Stromal cell of bone marrow (primary cell): ENCODE results near the gene NFE2.
A peak's percentile ranks its signal among the peaks of the same experiment; 100 is the strongest.
"Not testable (repeated sequence)": the region's sequence is repeated elsewhere in the genome, so short reads cannot be mapped to it uniquely, and the experiment has no call there.

Experiments used
- DNase-seq: peaks from one replicate; pipeline ENCODE4 v3.0.0-alpha.2; 2012; ENCODE audit warnings: low read depth

NFE2 gene

DNA sequence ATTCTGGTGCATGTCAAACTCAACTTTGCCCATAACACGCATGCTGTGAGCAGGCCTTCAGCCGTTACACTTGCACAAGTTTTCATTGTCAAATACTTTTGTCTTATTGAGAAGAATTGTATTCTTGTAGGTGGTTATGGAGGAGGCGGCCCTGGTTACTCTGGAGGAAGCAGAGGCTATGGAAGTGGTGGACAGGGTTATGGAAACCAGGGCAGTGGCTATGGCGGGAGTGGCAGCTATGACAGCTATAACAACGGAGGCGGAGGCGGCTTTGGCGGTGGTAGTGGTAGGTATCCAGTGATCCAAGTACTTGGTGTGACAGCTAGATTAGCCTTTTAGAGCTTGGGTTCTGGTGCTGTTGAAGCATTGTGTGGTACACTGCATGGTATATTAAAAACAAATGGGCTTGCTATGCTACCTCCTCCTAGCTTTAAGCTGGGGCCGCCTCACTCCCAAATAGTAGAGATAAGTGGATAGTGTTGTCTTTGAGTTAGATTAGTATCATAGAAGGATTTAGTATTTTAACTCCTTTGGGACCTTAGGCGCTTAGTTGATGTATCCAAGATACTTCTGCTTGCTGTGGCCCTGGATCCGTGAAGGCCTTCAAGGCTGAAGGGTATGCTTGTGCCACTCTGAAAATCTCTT lies 17.7 kb downstream of the NFE2 start:
- DNase-seq, result no peak

DNA sequence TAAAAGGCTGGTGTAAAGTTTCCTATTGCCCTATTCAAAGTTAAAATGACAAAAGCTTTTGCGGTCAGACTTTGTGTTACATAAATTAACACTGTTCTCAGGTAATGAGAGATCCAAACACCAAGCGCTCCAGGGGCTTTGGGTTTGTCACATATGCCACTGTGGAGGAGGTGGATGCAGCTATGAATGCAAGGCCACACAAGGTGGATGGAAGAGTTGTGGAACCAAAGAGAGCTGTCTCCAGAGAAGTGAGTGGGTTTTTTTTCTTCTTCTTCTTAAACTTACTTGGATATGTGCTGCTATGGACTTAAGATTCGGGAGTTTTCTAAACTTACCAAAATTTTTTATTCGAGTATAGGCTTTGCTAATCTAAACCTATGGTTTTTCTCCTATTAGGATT lies 19.1 kb downstream of the NFE2 start:
- DNase-seq, result not testable (repeated sequence)

DNA sequence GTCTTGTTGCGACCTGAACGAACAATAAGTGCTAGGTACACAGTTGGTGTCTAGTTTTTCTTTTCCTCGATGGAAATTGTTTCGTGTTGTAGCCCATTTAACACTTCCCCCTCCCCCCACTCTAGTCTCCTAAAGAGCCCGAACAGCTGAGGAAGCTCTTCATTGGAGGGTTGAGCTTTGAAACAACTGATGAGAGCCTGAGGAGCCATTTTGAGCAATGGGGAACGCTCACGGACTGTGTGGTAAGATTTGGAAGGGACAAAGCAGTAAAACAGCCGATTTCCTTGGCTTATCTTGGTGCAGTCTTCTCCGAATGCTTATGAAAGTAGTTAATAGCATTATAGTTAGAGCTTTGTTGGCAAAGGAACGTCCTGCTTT lies 19.6 kb downstream of the NFE2 start:
- DNase-seq, result not testable (repeated sequence)

- peak; percentile 100 for DNase-seq
Measured at GRCh38 chr12:54280468-54281260, 20.2 kb downstream of the NFE2 start, which contains the start of gene HNRNPA1. HNRNPA1 (plus strand) TSS chr12:54280726; CDS start chr12:54280808, 82 bp downstream.

- DNase-seq, result peak; percentile 100
Measured at GRCh38 chr12:54279632-54280467, 21.0 kb downstream of the NFE2 start, which contains the start of gene CBX5. CBX5 (minus strand) TSS chr12:54280122; CDS start chr12:54257650, 22,472 bp downstream.

DNA sequence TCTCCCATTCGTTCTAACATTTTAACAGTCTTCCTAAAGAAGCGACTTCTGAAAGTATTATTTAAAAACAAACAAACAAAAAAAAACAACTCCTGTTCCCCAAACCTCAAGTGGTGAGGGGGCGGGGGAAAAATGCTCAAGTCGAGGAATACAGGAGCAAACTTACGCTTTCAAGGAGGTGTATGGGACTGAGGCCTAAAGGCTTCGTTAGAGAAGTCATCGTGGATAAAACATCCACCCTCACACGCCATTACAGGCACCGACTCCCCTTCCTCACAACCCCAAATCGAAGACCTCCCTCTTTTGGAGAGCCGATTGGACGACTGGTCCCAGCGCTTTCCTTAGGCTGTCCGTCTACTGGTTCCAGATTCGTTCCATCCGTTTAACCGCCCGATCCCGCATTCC lies 21.6 kb downstream of the NFE2 start:
- no peak for DNase-seq

- DNase-seq, result peak; percentile 30
Measured at GRCh38 chr12:54277823-54278276, 23.0 kb downstream of the NFE2 start.

DNA sequence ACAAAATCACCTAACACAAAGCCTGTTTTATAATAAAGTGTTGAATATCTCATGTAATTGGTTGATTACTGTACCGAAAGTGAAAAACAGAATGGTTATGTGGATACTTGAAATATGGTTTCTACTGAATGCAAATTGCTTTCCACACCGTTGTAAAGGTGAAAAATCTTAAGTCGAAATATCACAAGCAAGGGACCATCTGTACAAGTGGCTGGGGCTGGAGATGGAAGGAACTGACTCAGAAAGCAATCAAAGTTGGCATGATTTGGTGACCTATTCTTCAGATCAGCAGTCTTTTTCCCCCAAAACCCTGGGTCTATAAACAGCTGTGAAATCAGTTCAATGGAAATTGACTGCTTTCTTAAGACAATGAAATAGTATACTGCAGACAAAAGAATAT lies 24.4 kb downstream of the NFE2 start:
- DNase-seq, result no peak

DNA sequence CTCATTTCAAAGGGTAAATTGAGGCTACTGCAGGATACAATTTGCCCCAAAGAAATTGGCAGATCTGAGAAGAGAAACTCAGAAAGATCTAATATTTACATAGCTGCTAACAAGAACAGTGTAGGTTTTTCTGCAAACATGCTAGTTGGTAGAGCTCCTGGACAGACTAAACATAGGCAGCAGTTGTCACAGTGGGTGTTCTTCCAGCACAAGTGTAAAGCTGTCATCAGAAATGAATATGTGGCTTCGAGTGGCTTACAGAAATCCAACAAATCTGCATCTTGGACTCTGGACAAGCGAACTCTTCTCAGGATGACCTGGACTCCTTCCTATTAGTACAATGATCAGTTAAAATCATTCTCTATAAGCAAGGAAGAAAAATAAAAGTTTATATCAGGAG lies 26.8 kb downstream of the NFE2 start:
- DNase-seq, result no peak

DNA sequence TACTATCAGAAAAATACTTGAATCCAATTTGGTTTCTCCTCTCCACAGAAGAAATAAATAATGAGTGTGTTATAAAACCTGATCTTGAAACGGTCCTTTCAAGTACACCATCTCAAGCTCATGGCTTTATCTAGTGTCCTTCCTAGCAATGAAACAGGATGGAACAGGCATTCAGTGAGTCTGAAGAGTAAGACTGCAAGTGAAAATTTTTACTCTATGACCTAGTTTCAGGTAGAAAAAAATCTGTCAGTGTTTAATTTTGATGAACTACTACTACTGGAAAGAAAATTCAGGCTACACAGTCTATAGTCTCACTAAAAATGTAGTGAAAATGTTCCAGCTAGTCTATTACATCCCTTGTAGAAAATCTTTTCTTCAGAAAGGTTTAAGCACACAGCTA lies 28.6 kb downstream of the NFE2 start:
- no peak for DNase-seq

DNA sequence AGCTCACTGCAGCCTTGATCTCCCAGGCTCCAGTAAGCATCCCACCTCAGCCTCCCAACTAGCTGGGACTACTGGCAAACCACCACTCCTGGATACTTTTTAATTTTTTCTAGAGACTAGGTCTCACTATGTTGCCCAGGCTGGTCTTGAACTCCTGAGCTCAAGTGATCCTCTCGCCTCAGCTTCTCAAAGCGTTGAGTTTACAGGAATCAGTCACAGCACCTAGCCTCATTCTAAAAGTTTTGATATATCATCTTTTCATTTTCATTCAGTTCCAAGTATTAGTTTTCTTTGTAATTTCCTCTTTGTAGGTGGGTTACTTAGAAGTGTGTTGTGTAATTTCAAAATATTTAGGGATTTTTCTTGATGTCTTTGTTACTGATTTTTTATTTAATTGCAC lies 30.5 kb downstream of the NFE2 start:
- no peak for DNase-seq

- no peak for DNase-seq
Measured at GRCh38 chr12:54266852-54267251, 34.0 kb downstream of the NFE2 start.

GRCh38 chr12:54265364-54265812 lies 35.4 kb downstream of the NFE2 start:
- DNase-seq, result no peak

- DNase-seq, result peak; percentile 24
Measured at GRCh38 chr12:54262403-54262925, 38.4 kb downstream of the NFE2 start.

DNA sequence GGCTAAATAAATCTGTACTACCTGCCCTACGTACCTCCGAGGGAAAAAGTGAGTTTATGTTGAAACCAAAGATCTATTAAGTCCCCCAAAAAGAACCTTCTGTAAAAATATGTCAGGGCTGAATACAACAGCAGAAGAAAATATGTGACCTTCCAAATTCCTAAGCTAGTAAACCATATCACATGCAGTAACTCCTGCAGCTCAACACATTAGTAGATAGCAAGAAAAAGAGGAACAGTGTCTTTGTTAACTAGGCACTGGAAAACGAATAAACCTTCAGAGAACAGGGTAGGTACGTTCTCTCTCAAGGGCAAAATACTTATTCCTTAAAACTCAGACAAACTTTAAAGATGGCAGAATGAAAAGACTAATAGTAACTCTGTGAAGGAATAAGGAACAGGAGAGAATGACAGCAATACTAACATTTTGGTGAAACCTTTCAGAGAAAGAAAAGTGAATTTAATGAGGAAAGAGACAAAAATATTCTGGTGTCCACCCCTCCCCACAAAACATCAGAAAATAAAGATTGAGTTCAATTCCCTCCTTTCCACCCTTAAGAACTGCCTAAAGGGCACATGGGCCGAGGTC lies 38.9 kb downstream of the NFE2 start:
- DNase-seq, result no peak

DNA sequence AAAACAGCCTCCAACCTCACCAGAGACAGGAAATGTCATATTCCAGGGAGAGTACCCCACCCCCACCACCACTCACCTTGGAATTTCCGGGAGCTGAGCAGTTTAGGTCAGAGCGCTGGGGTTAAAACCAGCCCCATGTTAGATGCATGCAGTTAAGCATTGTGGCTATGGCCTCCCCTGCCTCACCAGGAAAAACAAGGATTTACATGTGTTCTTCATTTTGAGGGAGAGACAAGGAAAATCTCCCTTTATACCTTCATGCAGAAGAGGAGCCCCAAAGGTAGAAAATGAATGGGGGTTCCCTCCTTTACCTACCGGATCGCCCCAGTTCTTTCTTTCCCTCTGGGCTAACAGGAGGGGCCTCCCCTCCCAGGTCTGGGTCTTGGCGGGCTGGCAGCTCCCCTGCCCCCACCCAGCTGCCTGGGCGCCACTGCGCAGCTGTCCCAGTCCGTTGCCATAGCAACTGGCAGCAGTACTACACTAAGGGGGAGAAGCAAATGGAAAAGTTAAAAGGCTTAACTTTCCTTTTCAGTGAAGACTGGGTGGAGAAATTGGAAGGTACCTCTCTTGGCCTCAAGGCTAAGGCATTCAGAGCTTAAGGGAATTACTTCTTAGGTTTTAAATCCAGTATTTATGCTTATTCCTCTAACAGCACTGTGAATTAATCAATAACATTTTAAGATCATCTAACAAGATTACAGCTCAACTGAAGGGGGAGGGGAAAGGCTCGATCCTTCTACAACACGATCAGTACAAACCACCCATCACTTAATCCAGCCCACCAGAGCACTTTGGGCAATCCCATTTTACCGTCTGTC lies 41.4 kb downstream of the NFE2 start:
- peak; percentile 84 for DNase-seq

DNA sequence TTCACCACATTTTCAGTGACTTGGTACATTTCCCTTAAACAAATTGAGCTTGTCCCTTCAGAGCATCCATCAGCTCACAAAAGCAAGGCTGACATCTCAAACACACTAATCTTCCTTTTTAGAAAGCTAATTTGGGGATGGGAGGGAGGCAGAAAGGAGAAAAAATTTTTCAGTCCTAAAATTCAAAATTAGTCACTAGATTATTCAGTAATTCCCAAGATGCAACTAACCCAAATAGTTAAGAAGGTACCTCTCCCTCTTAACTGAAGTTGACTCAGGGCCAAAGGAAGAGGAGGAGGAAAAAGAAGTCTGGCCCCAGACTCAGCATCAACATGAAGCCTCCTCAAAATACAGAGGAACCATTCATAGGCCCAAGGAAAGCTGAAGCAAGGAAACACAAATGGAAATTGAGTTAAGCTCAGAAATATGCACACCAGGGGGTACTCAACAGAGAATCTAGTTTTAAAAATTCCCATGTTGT lies 42.6 kb downstream of the NFE2 start:
- peak; percentile 12 for DNase-seq

DNA sequence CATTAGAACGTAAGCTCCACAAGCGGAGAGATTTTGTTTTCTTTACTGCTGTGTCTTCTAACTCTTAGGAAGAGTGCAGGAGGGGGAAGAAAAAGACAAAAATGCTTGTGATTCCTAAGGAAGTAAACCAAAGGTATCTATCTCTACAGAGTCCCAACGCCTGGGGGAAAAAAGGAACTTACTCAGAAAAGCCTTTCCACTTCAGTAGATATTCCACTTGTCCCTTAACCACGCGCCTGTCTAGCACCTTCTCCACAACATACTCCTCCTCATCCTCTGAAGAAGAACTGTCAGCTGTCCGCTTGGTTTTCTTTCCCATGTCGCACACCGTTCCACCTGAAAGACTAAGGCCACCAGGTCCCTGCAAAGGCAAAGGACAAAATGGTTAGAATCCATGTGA lies 43.5 kb downstream of the NFE2 start:
- no peak for DNase-seq

GRCh38 chr12:54253240-54253639 lies 47.6 kb downstream of the NFE2 start:
- no peak for DNase-seq

- peak; percentile 26 for DNase-seq
Measured at GRCh38 chr12:54251667-54252284, 49.0 kb downstream of the NFE2 start.
